Fibroblast of the aortic adventitia (primary cell): ENCODE results near the gene GRPEL1. TPM values are rescaled to one million over a fixed set of nuclear protein-coding genes. Genes with fewer than 3 reads are reported as not detected.

Source experiments
- DNase-seq: peaks from one replicate; pipeline ENCODE4 v3.0.0-alpha.2; 2010; ENCODE audit warnings: low read depth
- H3K4me3 ChIP-seq: 2 replicates; pipeline ENCODE4 v1.5.1; 2011; ENCODE audit warnings: low read depth, mild to moderate bottlenecking, control low read depth, low read length, moderate library complexity
- total RNA-seq: library from RNA; depleted of rRNA; stranded (reverse); fragments of >200 nt; gene quantifications from 2 replicates; pipeline ENCODE4 v1.2.3, GENCODE V29; 2012; ENCODE audit warnings: low replicate concordance
- TF ChIP-seq, protein P1 (sequence below): IDR thresholded peaks from 2 replicates; pipeline ENCODE4 v1.5.1; 2011; ENCODE audit warnings: mild to moderate bottlenecking, low read length, control low read depth, inconsistent platforms; ENCODE audit not compliant: insufficient read depth

GRPEL1 gene
- total RNA-seq, 1 donor, result 16.1 TPM

DNA sequence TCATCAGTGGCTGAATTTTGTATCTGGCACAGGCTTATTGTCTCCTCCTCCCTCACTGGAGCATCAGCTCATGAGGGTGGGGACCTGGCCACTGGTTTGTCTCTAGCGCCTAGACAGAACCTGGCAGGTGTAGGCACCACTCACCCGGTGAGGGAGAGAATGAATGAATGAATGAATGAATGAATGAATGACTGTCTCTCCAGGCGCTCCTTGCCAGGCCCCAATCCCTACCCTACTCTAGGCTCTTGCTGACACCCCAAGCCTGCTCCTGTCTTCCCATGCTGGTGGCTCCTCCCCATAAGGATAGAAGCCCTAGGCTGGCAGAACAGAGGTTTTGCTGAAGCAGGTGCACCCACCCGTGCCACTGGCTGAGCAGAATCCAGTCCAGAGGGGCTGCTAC lies 41.3 kb upstream of the GRPEL1 start:
- no peak overlapping the region for H3K4me3 ChIP-seq
- DNase-seq, result no peak
- TF ChIP-seq, protein P1, sequence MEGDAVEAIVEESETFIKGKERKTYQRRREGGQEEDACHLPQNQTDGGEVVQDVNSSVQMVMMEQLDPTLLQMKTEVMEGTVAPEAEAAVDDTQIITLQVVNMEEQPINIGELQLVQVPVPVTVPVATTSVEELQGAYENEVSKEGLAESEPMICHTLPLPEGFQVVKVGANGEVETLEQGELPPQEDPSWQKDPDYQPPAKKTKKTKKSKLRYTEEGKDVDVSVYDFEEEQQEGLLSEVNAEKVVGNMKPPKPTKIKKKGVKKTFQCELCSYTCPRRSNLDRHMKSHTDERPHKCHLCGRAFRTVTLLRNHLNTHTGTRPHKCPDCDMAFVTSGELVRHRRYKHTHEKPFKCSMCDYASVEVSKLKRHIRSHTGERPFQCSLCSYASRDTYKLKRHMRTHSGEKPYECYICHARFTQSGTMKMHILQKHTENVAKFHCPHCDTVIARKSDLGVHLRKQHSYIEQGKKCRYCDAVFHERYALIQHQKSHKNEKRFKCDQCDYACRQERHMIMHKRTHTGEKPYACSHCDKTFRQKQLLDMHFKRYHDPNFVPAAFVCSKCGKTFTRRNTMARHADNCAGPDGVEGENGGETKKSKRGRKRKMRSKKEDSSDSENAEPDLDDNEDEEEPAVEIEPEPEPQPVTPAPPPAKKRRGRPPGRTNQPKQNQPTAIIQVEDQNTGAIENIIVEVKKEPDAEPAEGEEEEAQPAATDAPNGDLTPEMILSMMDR, result no peak

GRCh38 chr4:7108660-7109059 lies 40.8 kb upstream of the GRPEL1 start:
- TF ChIP-seq, protein P1, result no peak
- no peak for DNase-seq
- no peak overlapping the region for H3K4me3 ChIP-seq

- no peak for DNase-seq
- TF ChIP-seq, protein P1, result no peak
Measured at GRCh38 chr4:7108046-7108625, 40.3 kb upstream of the GRPEL1 start.

DNA sequence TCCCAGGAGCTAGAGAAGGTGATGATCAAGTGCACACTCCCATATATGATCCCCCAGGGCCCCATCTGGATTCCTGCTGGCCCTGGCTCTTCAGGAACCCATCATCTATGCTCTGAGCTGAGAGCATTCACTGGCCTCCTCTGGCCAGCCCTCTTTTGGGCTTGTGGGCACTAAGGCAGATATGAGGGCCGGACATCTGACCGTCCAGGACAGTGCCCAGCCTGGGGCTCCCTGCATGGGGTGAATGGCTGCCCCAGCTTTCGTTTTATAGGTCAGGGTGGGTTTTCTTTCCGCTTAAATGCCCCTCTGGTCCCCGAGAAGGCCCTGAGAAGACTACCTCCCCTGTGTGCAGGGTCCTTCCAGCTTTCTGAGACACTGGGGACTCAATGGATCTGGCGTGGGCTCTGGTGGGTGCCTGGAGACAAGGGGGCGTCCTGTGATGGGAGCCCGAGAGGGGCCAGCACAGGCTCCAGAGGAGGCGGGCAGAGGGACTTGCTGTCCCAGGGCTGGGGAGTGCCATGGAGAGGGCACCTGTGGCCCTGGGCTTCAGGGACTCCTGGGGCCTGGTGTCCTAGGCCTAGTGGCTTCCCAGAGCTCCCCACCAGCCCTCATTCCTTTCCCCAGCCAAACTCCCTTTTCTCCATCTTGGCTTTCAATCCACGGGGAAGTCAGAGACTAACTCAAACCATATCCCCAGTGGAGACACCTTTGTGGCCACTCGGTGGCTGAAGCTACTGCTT lies 39.5 kb upstream of the GRPEL1 start:
- TF ChIP-seq, protein P1, result no peak
- H3K4me3 ChIP-seq, result no peak overlapping the region
- DNase-seq, result no peak

More at GRCh38 chr4:7108046-7108625, 40.3 kb upstream of the GRPEL1 start:
- no peak overlapping the region for H3K4me3 ChIP-seq

GRCh38 chr4:7105276-7105675 lies 37.4 kb upstream of the GRPEL1 start:
- no peak for DNase-seq
- TF ChIP-seq, protein P1, result no peak
- no peak overlapping the region for H3K4me3 ChIP-seq

DNA sequence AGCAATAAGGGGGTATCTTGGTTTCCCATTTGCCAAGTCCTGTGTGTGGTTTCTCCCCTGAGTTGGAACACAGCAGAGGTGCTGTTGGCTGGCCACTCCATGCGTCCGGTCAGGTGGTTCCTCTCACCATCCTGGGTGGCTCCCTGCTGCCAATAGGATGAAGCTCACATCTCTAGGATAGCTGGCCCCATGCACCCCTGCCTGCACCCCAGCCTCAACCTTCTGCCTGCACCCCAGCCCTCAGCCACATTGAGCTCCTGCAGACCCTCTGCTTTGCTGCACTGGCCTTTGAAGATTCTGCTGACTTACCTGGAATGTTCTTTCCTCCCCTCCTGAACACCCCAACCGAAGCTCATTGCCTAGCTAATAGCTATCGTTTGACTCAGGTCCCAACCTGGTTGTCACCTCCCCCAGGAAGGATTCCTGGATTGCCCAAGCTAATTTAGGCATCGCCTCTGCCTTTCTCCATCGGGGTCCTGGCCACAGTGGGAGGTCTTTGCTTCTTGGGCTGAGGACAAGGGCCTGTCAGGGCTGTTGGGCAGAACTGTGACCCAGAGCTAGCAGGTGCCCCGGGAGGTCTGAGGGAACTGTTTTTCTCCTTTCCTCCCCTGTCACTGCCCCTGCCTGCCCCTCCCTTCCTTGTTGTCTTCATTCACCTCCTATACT lies 36.6 kb upstream of the GRPEL1 start:
- no peak overlapping the region for H3K4me3 ChIP-seq
- DNase-seq, result no peak
- TF ChIP-seq, protein P1, result no peak
